DMS 273 treated with DMSO at 0.1 percent for 48 hours (cell line): ENCODE measurements around the gene FAM120A.

ENCODE experiments used
- DNase-seq: peaks from one replicate; lab custom pipeline; 2025; lab: John Stamatoyannopoulos, UW

Gene FAM120A

DNA sequence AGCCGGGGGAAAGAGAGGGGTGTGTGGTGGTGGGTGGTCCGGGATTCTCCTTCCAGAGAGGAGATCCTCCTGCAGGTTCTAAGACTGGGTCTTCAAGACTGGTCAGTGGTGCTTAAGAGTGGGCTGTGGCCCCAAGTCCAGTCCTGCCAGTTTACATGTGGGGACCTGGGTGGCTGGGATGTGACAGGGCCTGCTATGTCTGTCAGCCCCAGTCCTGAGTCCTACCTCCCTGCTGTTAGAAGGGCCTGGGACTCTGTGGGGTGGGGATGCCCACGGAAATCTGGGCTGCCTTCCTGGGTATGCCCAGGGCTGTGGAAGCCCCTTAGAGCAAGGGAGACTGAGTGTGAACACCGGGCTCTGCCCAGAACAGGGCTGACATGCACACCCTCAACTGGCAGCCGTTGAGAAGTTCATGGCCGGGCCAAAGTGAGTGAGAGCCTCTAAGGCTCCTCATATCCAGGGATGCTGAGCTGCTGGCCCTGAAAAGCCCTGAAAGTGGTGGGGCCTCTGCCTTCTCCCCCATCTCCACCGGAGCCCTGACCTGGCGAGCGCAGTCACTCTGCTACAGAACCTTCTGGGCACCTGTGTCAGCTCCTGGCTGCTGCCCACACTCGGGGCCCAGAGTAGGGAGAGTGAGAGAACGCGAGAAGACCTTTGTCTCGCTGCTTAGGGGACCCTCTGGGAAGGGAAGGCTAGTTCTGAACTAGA, 126.6 kb downstream of the FAM120A start:
- no peak for DNase-seq

DNA sequence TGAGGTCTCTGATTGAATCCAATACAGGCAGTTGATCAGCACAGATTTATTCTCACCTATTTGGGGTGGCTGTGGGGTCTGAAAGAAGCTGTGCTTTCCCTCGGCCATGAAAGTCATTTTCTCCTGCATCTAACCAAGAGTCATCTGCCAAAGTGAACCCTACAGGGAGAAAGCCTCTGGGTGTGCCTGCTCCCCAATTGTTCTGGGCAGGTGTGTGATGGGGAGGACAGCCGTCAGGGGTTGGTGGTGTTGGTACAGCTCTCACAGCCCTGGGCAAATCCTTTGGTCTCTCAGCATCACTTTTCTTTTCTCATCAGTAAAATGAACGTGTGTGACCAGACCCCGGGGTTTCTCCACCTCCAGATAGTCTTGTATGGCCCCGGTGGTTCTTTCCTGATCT, 127.4 kb downstream of the FAM120A start:
- no peak for DNase-seq

DNA sequence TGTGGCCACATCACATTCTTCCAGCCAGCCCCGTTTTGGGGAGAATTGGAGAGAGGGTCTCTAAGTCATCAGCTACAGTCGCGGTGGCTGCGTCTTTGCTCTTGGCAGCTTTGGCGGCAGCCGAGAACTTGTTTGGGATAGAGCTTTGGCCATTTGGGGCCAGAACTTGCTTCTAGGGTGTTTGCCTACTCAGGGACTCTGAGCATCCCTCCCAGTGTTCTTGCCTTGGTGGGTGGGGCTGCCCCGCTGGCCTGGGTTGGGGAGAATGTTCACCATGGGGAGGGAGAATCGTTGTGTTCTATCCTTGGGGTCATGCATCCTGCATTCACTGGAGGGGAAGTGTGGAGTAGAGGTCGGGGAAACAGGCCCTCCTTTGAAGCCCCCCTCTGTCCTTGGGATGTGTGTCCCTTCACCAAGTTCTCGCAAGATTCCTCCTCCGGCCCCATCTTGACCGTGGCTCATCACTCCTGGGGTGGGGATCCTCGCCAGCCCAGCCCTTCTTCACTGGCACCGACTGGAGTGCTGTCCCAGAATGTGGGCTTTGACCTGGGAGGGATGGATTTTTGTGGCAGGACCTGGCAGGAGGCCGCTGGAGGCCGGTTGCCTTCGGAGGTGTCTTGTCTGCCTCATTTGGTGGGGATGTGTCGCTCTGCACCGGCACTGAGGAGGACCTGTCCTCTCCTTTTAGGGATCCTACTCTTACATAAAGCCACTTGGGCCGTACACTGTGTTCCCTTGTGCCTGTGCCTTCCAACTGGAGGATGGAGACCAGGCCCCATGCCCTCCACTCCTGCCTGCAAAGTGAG, 128.4 kb downstream of the FAM120A start:
- DNase-seq = no peak

DNA sequence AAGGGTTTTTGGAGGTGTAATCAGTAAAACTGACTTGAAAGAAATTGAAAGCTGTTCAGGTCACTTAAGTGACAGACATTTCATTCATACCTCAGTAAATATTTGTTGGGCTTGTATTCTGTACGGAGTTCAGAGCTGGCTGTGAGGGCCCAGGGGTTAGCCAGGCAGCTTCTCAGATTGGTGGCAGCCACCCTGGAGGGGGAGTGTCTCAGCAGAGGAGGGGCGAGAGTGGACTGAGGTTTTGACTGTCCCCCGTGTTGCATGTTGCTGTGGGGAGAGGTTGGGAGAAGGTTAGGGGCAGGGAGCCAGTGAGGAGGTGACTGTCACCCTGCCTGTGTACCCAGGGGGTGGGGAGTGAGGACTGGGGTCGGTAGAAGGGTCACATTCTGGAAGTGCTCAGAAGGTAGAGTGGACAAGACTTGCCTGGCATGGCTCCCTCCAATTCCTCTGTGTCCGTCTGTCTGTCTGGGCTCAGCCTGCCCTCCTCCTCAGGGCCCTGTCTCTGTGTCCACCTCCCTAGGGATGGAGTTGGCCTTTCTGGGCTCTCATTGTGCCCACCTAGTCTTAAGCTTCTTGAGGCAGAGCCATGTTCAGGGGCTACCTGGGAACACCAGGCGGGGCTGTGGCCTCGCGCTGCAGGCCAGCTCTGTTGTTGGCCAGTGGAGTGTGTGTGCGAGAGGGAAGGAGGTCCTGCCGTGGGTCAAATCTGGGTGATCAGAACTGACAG, 129.3 kb downstream of the FAM120A start:
- DNase-seq = no peak

DNA sequence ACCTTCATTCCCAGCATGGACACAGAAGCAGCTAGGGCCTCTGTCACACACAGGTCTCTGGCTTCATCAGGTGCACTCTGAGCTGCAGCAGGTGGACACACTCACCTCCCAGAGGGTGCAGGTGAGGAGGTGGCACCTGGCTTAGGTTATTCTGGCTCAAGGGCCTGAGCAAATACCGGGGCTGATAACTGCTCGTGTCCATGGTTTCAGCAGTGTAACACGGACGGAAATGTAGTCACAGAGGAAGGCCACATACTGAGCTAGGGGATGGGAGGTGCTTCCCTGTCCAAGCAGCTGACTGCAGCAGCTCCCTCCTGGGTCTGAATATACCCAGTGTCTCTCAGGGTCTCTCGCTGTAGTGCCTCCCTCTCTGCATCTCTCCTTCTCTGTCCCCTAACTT, 130.6 kb downstream of the FAM120A start:
- DNase-seq = no peak

DNA sequence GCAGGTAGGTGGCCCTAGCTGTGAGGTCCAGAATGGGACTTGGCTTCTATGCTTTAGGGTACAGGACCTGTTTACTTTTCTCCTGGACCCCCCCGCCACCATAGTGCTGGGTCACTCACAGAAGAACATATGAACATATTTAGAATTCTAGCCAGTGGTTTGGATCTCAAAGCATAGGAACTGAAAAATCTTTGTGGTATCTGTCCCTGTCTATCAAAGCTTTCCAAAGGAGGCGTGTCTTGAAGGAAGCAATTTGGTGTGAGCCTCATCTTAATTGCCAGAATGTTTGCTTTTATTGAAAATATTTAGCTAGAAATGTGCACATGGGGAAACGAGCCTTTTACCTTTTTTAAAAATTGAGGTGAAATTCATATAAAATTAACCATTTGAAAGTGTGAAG, 131.1 kb downstream of the FAM120A start:
- no peak for DNase-seq

DNA sequence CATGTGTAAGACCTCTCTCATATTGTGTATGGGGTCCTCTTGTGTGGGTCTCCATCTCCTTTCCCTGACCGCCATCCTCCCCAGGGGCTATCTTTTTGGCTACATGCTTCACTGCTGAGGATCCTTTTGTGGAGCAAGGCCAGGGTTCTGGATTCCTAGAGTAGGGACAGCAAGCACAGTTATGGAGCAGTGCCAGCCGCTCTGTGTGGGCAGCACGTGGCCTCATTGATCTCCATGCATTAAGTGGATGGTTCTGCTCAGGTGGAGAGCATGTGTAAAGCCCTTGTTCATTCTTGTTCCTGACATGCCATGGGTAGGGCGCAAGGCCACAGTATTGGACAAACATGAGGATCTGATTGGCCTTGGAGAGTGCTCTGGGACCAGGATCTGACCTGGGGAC, 133.8 kb downstream of the FAM120A start:
- no peak for DNase-seq

DNA sequence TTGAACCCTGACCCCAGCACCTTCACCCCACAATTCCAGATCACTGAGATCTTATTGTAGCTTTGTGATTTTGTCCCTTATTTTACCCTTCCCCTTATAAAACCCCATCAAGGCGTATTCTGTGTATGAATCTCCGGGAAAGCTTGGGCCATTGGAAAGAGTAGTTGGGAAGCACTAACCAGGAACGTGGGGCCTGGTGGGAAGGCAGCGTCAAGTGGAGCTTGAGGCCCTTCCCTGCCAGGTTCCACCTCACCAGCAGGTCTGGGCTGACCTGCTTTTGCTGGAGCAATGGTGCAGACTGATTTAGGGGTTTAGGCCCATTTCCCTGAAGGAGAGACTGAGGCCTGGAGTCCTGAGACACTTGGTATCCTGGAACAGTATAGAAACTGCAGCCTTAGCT, 134.2 kb downstream of the FAM120A start:
- DNase-seq = no peak

DNA sequence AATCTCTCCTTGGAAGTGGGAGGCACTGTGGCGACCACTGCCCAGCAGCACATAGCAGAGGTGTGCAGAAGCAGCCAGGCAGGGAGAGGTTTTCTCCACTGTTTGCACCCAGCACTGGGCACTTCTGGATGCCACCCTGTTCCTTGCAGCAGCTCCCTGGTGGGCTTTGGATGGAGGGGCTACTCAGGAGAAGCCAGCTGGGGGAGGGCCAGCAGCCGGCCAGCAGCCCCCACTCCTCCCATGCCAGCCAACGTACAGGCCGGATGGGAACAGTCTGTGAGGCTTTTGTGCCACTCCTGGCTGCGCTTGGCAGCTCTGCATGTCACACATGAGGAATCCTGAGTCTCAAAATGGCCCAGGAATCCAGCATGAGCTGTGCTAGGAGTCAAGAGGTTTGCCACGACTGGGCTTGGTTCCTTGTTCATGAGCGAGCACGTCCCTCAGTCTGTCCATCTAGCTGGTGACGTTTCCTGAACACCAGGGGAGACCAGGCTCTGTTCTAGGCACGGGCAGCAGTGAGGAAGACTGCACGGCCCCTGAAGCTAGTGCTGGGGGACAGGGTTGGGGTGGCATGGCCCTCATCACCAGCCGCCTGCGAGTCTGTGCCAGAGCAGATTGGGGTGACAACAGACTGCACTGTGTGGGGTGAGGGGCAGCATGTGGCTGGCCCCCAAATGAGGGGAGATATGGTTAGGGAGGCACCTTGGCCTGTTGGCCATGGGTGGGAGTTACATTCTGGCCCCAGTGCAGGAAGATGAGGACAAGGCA, 135.0 kb downstream of the FAM120A start:
- DNase-seq = no peak

DNA sequence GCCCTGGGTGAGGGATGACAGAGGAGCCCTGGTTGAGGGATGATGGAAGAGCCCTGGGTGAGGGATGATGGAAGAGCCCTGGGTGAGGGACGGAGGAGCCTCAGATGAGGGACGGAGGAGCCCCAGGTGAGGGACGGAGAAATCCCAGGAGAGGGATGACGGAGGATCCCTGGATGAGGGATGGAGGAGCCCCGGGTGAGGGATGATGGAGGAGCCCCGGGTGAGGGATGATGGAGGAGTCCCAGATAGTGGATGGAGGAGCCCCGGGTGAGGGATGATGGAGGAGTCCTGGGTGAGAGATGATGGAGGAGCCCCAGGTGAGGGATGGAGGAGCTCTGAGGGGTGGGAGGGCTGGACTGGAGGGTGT, 135.8 kb downstream of the FAM120A start:
- DNase-seq = no peak

DNA sequence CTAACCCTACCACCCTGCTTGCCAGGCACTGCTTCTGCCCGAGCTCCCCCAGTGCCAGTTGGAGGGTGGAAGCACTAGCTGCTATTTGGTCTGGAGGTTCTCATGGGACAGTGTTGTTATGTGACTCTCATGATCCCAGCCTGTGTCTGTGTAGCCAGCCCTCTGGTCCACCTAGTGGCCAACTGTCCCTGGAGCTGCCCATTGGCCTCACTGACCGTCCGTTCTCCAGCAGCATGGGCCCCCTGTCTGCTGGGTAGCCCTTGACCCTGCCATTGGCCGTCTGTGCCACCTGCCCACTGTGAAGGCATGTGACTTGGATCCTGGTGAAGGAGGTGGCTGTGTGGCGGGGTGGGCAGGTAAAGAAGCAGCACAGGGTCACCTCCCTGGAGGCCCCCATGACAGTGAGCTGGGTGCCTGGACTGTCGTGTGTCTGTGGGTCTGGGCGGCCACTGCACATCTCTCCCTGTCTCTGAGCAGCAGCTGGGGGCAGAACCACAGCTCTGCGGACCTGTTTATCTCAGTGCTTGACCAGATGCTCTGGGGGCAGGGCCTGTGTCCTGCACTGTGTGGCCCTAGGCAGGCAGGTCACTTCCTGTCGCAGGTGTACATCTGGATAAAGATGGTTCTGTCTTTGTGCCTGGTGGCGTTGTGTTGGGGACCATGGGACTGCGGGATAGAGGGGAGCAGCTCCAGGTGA, 136.3 kb downstream of the FAM120A start:
- no peak for DNase-seq

DNA sequence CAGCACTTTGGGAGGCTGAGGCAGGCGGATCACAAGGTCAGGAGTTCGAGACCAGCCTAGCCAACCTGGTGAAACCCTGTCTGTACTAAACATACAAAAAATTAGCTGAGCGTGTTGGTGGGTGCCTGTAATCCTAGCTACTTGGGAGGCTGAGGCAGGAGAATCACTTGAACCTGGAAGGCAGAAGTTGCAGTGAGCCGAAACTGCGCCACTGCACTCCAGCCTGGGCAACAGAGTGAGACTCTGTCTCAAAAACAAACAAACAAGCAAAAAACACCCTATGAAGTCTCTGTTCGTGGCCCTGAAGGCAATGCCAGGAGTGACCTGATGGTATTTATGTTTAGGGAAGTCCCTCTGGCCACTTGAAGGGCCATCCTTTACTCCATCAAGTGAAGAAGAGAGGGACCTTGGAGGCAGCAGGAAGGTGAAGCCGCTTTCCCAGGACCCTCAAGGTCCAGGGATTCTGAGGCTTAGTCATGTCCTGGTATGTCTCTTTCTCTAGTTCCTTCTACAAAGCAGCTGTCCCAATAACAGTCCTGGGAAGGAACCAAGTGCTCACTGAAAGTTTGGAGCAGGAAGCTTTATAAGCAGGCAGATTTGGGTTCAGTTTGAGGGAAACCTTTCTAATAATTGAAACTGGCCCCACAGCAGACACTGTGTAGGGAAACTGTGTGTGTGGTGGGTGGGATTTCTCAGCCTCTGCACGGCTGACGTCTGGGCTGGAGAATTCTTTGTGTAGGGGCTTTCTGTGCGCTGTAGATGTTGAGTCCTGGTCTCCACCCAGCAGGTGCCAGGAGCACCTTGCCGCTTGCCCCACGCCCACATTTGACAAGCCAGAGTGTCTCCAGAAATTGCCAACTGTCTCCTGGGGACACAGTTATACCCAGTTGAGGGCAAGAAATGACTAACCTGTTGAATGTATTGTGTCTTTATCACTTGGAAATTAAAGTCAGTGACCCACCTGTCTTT, 137.4 kb downstream of the FAM120A start:
- no peak for DNase-seq

DNA sequence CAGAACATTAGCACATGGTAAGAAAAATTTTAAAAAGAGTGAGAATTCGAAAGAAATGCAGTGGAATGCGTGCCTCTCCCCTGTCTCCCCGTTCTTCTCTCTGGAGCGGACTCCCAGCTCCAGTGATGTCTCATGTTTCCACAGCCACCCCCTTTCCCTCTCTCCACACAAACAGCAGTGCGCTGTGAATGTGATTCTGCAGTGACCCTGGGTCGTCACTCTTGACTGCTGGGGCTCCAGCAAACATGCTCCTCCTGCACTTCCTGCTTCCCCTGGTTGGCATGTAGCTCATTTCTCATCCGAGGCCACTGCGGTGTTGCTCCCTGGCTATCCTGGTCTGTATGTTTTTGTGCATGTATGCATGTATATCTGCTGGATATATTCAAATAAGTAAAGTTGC, 138.2 kb downstream of the FAM120A start:
- no peak for DNase-seq

DNA sequence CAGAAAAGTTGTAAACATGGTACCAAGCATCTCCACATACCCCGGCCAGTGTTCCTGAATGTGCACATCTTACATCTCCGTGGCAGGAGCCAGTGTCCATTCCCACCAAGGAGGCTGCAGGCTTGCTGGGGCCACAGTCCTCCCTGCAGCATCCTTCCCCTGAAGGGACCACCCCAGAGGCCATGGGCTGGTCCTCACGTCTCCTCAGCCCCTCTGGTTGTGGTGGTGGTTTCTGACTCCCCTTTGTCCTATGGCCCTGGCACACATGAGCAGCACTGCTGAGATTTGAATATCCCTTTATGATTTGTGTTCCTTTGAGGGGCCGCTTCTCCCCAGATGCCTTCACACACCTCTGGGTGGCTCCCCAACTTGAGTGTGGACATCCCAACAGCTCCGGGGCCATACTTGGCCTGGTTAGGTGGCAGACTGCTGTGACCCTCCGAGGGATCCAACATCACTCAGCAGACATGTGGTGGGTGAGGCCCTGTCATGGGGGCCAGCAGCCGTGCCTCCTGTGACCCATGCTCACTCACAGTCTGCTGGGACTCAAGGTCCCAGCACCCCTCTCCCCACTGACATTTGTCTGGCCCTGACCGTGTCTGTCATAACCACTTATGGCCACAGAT, 139.2 kb downstream of the FAM120A start:
- no peak for DNase-seq

DNA sequence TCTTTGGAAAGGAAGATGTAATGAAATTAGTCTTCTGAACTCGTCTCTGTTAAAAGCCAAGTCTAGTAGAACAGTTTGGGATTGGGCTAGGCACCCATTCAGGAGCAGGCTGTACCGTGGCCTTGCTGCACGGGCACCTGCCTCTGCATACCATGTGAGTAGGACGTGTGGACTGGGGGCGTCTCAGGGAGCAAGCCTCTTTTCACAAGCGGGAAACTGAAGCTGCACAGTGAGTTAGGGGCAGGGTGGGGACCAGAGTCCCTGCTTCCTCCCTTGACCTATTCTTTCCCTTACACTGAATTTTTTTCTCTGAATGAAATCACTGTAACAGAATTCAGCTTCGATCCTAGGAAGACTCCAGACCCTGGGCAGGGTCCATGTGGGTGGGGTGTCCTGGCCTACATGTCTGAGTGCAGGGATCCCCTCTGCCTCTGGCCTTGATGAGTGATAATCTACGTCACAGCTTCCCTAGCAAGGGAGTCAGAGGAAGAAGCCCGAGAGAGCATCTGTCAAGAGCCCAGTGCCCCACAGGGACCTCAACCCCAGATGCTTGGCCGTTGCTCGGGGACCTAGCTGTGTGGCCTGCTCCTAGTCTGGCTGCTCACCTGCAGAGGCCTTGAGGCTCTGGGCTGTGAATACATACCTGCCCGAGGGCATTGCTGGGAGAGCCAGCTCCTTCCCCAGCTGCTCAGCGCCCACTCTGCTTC, 140.0 kb downstream of the FAM120A start:
- no peak for DNase-seq

DNA sequence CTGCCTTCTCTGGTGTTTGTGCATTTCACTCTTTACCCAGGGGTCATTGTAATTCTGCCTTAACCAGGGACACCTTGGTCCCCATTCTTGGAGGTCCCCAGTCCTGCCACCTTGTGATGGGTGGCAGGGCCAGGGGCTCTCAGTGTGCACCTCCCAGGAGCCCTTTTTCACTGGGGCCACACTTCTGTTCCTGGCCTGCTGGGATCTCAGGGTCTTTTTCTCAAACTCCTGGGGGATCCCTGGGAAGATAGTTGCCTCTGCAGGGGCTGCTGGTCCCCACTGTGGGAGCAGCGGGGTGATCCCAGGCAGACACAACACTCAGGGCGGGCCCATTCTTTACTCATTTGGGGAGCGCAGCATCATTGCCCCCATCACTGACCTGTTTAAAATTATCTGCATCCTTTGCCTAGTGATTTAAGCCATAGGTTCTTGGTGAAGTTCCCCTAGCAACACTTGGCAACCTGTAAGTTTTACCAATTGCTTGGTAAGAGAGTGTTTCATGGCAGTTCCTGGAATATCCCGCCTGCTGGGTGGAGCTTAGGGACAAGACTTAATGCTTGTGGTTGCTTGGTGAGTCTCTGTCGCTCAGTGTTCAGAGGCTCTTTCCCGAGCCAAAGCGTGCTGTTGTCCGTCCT, 140.6 kb downstream of the FAM120A start:
- no peak for DNase-seq

DNA sequence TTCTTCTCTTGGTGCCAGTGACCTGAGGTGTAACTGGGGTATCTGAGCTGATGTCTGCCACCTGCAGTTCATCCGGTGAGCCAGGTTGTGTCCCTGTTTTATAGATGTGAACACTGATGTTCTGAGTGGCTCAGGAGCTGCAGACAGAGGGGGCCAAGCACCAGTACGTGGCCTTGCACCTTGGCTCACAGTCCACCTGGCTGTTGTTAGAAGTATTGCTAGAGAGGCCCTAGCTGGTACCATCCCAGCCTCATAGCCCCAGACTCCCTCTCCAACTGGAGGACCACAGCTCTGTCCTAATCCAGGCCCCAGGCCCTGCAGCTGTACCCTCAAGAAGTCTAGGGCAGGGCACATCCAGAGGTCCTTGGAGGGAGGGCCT, 141.1 kb downstream of the FAM120A start:
- no peak for DNase-seq

DNA sequence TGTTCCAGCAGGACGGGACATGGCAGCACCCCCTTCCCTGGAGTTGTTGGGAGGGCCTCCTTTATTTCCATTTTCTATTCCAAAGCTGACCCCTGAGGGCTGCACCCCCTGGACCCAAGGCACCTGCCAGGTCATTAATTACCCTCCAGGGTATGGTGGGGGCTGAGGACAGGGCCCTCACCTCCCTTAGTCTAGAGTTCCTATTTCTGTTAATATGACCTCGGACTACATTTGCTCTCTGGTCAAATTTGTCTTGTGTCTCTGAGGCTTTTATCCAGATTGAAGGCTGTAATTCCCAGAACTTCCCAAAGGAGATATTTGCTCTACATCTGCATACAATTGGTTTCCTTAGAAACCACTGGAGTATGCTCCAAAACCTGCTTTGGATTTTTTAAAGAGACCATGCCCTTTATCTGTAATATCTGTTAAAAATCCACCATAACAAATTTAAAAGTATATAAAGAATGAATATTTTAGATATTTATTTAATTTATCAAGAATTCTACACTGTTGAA, 141.7 kb downstream of the FAM120A start:
- no peak for DNase-seq
